ENCODE results near the gene SLC7A6.

Gene SLC7A6

DNA sequence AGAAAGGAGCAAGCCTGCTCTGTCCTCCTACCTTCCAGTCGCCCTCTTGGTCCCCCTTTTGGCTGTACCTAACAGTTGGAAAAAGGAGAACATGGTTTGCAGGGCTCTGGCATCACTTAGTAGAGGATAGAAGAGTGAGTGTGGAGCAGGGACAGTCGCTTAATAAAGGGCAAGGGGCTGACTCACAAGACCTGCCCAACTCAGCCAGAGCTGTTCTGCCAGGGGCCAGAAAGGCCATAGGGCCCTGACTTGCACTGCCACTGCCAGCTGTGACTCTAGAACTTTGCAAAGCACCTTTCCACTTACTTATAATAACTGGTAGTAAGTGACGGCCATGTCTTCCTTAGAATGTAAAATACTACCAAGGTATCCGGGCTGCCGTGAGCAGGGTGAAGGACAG, 60.0 kb downstream of the SLC7A6 start:
- Histone ChIP-seq H4K20me1 (ENCODE audit: insufficient read depth, low read length) (no peaks in the 10 kb centered on the region), H3K4me2 (ENCODE audit: low read length) (no peak overlapping the region), H3K4me1 (ENCODE audit: insufficient read depth, low read length, severe bottlenecking) (peaks cover under 1% of the 10 kb centered on the region), H3F3A (ENCODE audit: insufficient read depth, low read length) (no peaks in the 10 kb centered on the region), H3K9me3 (ENCODE audit: low read length) (no peaks in the 10 kb centered on the region), H3K36me3 (ENCODE audit: insufficient read depth, low read length) (peaks cover 72% of the 10 kb centered on the region), H2AFZ (ENCODE audit: low read length) (no peak overlapping the region), H3K27me3 (ENCODE audit: insufficient read depth, low read length) (no peaks in the 10 kb centered on the region), H3K27ac (ENCODE audit: low read depth, low read length, poor library complexity, severe bottlenecking) (no peak overlapping the region), H3K79me2 (ENCODE audit: insufficient read depth, low read length) (no peaks in the 10 kb centered on the region), H3K9me2 (ENCODE audit: low read depth, low read length) (no peaks in the 10 kb centered on the region), H3K9ac (ENCODE audit: low read length) (no peak overlapping the region), H3K4me3 (ENCODE audit: low read depth, low read length, poor library complexity, severe bottlenecking) (no peak overlapping the region)
- TF ChIP-seq EZH2 (IDR thresholded peaks at IDR 0.05; ENCODE audit: borderline replicate concordance, low read length): no peak
- TF ChIP-seq, protein P1, sequence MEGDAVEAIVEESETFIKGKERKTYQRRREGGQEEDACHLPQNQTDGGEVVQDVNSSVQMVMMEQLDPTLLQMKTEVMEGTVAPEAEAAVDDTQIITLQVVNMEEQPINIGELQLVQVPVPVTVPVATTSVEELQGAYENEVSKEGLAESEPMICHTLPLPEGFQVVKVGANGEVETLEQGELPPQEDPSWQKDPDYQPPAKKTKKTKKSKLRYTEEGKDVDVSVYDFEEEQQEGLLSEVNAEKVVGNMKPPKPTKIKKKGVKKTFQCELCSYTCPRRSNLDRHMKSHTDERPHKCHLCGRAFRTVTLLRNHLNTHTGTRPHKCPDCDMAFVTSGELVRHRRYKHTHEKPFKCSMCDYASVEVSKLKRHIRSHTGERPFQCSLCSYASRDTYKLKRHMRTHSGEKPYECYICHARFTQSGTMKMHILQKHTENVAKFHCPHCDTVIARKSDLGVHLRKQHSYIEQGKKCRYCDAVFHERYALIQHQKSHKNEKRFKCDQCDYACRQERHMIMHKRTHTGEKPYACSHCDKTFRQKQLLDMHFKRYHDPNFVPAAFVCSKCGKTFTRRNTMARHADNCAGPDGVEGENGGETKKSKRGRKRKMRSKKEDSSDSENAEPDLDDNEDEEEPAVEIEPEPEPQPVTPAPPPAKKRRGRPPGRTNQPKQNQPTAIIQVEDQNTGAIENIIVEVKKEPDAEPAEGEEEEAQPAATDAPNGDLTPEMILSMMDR (IDR thresholded peaks at IDR 0.05; ENCODE audit: low read length): no peak

DNA sequence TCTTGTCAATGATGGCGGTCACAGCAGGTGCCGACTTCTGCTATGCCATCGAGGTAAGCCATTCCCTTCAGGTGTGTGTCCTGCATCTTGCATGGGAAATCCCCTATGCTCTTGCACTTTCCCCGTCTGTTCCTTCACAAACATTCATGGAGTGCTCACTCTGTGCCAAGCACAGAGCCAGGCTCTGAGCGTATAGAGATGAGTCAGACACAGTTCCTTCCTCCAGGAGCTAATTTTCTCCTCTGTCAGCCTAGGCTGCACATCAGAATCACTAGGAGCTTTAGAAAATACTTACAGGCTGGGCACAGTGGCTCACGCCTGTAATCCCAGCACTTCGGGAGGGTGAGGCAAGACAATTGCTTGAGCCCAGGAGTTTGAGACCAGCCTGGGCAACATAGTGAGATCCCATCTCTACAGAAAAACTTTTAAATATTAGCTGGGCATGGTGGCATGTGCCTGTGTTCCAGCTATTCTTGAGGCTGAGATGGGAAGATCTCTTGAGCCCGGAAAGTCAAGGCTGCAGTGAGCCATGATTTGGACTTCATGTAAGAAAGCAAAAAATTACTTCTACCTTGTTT, 60.5 kb downstream of the SLC7A6 start:
- H2AFZ ChIP-seq (ENCODE audit: low read length): no peak overlapping the region
- no peak overlapping the region for H3K4me2 ChIP-seq (ENCODE audit: low read length)
- H3K4me1 ChIP-seq (ENCODE audit: insufficient read depth, low read length, severe bottlenecking): no peaks in the 10 kb centered on the region
- no peaks in the 10 kb centered on the region for H3K9me3 ChIP-seq (ENCODE audit: low read length)
- no peak overlapping the region for H3K4me3 ChIP-seq (ENCODE audit: low read depth, low read length, poor library complexity, severe bottlenecking)
- no peaks in the 10 kb centered on the region for H3F3A ChIP-seq (ENCODE audit: insufficient read depth, low read length)
- no peak overlapping the region for H3K27ac ChIP-seq (ENCODE audit: low read depth, low read length, poor library complexity, severe bottlenecking)
- H3K79me2 ChIP-seq (ENCODE audit: insufficient read depth, low read length): no peaks in the 10 kb centered on the region
- peaks cover 72% of the 10 kb centered on the region for H3K36me3 ChIP-seq (ENCODE audit: insufficient read depth, low read length)
- TF ChIP-seq, protein P1 (IDR thresholded peaks at IDR 0.05; ENCODE audit: low read length): no peak
- no peak for TF ChIP-seq EZH2 (IDR thresholded peaks at IDR 0.05; ENCODE audit: borderline replicate concordance, low read length)
- no peak overlapping the region for H3K9ac ChIP-seq (ENCODE audit: low read length)
- no peaks in the 10 kb centered on the region for H3K27me3 ChIP-seq (ENCODE audit: insufficient read depth, low read length)
- no peaks in the 10 kb centered on the region for H4K20me1 ChIP-seq (ENCODE audit: insufficient read depth, low read length)
- no peaks in the 10 kb centered on the region for H3K9me2 ChIP-seq (ENCODE audit: low read depth, low read length)

DNA sequence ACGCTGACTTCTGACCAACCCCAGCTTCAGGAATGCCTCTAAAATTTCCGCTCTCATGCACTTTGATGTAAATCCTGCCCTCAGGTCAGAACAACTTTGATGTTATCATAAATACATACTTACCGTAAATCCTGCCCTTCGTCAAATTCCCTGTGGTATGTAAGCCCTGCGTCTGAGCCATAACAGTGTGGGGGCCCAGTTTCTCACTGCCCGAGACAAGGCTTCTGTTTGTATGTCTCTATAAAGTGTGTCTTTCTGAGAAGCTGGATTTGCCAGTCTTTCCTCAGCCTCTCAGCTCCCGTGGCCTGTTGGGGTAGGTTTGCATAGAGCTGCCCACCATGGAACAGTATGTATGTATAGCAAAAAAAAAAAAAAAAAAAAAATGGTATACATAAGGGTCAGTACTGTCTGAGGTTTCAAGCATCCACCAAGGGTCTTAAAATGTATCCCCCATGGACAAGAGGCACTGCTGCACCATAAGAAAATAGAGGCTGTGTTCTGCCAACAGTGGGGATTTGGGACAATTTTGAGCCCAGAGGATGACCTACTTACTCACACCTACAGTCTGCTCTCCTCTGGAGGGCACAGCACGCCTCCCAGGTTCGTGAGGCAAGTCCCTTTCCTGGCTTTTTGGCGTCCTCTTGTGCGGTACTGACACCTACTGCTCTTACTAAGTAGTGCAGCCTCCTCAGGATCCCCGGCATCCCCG, 64.0 kb downstream of the SLC7A6 start:
- H3K9me2 ChIP-seq (ENCODE audit: low read depth, low read length): no peaks in the 10 kb centered on the region
- no peaks in the 10 kb centered on the region for H3K27me3 ChIP-seq (ENCODE audit: insufficient read depth, low read length)
- H2AFZ ChIP-seq (ENCODE audit: low read length): no peak overlapping the region
- TF ChIP-seq, protein P1 (IDR thresholded peaks at IDR 0.05; ENCODE audit: low read length): peak; percentile 94
- no peak for TF ChIP-seq EZH2 (IDR thresholded peaks at IDR 0.05; ENCODE audit: borderline replicate concordance, low read length)
- no peaks in the 10 kb centered on the region for H4K20me1 ChIP-seq (ENCODE audit: insufficient read depth, low read length)
- no peaks in the 10 kb centered on the region for H3K9me3 ChIP-seq (ENCODE audit: low read length)
- H3K27ac ChIP-seq (ENCODE audit: low read depth, low read length, poor library complexity, severe bottlenecking): no peak overlapping the region
- H3K4me1 ChIP-seq (ENCODE audit: insufficient read depth, low read length, severe bottlenecking): peaks cover 9% of the 10 kb centered on the region
- H3K79me2 ChIP-seq (ENCODE audit: insufficient read depth, low read length): no peaks in the 10 kb centered on the region
- no peak overlapping the region for H3K4me3 ChIP-seq (ENCODE audit: low read depth, low read length, poor library complexity, severe bottlenecking)
- H3F3A ChIP-seq (ENCODE audit: insufficient read depth, low read length): no peaks in the 10 kb centered on the region
- no peak overlapping the region for H3K9ac ChIP-seq (ENCODE audit: low read length)
- H3K4me2 ChIP-seq (ENCODE audit: low read length): no peak overlapping the region
- H3K36me3 ChIP-seq (ENCODE audit: insufficient read depth, low read length): peaks cover 67% of the 10 kb centered on the region

Measured in OCI-LY1 (cell line).